Sigmoid colon (tissue), 3 donors: ENCODE measurements around the gene NCOA6.

Experiments
- CTCF ChIP-seq, 4 experiments: fragments of 450-650 bp in 3 of 4; fragments of 200-600 bp in 1 of 4; IDR thresholded peaks; one replicate each; pipeline ENCODE4 v1.5.1; 2016 to 2019; ENCODE audit warnings: antibody characterized with exemption in 4 of 4, mild to moderate bottlenecking in 3 of 4, moderate library complexity in 2 of 4
- POLR2A ChIP-seq, 2 donors: fragments of 450-650 bp; IDR thresholded peaks; one replicate each; pipeline ENCODE4 v1.6.1; 2016; ENCODE audit warnings: antibody characterized with exemption in 2 of 2, mild to moderate bottlenecking in 2 of 2, moderate library complexity in 2 of 2

GRCh38 chr20:34705397-34706301 is 119.8 kb downstream of the NCOA6 start:
- TF ChIP-seq CTCF (IDR thresholded peaks at IDR 0.05) (peak in 2 of 4 experiments; percentile 20 to 27), POLR2A (IDR thresholded peaks at IDR 0.05) (no peak)
